Measurements from ENCODE around the gene CHFR.
A peak's percentile ranks its signal among the peaks of the same experiment; 100 is the strongest.

The CHFR gene

DNA sequence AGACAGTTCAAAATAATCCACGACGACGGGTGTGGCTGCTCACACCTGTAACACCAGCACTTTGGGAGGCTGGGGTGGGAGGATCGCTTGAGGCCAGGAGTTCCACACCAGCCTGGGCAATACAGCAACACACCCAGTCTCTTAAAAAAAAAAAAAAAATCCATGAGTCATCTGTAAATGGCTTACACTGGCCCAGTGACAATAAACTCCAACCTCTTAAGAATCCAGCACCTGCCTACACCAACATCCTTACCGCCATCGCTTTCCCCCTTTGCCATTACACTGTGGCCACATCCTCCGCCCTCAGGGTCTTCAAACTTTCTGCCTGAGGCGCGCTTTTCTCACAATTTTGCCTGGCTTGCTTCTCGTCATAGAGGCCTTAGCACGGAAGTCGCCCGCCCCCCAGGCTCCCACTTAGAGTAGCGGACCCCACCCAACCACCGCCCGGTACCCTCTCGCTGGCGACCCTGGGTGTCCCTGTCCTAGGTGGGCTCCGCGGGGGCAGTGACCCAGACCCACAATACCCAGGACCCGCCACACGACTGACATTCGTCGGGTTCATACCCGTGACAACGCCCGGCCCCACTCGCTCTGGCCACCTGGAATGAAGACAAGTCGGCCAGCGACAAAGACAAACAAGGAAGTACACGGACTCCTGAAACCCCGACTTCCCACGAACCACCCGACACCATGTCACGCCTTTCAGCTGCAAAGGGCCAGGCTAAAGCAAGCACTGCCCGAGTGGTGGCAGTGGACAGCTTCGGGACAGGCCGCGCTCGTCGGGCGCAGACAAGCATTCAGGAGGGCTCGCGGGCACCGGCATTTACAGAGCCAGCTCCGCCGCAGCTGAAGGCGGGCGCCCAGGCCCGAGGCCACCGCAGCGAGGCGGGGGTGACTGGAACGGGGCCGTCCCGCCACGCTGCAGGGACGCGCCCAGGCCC is 59.4 kb downstream of the CHFR start:
- H2AK5ac ChIP-seq (ENCODE audit: low read depth, low read length), result peak overlapping the region; percentile 92
- no peak for DNase-seq (ENCODE audit: low spot score)
- H3K79me1 ChIP-seq (ENCODE audit: low read depth, low read length), result peaks cover 14% of the 10 kb centered on the region

DNA sequence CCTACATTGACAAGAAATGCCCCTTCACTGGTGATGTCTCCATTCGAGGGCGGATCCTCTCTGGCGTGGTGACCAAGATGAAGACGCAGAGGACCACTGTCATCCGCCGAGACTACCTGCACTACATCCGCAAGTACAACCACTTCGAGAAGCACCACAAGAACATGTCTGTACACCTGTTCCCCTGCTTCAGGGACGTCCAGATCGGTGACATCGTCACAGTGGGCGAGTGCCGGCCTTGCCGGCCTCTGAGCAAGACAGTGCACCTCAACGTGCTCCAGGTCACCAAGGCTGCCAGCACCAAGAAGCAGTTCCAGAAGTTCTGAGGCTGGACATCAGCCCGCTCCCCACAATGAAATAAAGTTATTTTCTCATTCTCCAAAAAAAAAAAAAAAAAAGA is 61.5 kb downstream of the CHFR start:
- Histone ChIP-seq H2BK120ac (ENCODE audit: low read depth, low read length) (no peak overlapping the region), H3K14ac (ENCODE audit: low read length) (no peak overlapping the region), H3K9ac (ENCODE audit: low read depth, low read length, poor library complexity) (no peak overlapping the region), H4K91ac (ENCODE audit: low read depth, low read length, poor library complexity) (no peak overlapping the region), H2BK12ac (ENCODE audit: low read length) (no peak overlapping the region), H3K23ac (ENCODE audit: low read depth, low read length, poor library complexity) (no peak overlapping the region), H3K4me3 (ENCODE audit: low read length in 2 of 2) (no peak overlapping the region), H4K8ac (ENCODE audit: low read depth, low read length) (no peak overlapping the region), H3K9me3 (replicated peaks in 1 of 2; ENCODE audit: control insufficient read depth in 2 of 2, insufficient read depth in 1 of 2, low read depth in 1 of 2, low read length in 2 of 2) (peaks cover 0 to 9% of the 10 kb centered on the region in 2 donors), H3K36me3 (replicated peaks in 1 of 2; ENCODE audit: control insufficient read depth in 2 of 2, insufficient read depth in 2 of 2, low read length in 2 of 2) (peaks cover 21 to 47% of the 10 kb centered on the region in 2 donors), H3K4me1 (ENCODE audit: control insufficient read depth in 2 of 2, insufficient read depth in 1 of 2, low read depth in 1 of 2, low read length in 2 of 2) (peaks cover 2 to 4% of the 10 kb centered on the region in 2 donors), H2AFZ (ENCODE audit: low read length) (no peak overlapping the region), H3K18ac (ENCODE audit: low read length) (no peak overlapping the region), H3K4ac (ENCODE audit: low read length) (no peak overlapping the region), H2BK15ac (ENCODE audit: low read length) (no peak overlapping the region), H2AK5ac (ENCODE audit: low read depth, low read length) (no peak overlapping the region), H3K27me3 (ENCODE audit: control insufficient read depth in 3 of 3, insufficient read depth in 3 of 3, low read depth in 1 of 3, low read length in 3 of 3) (no peaks in the 10 kb centered on the region), H3K27ac (replicated peaks; ENCODE audit: low read length) (no peak overlapping the region), H3K4me2 (ENCODE audit: insufficient read depth, low read length, poor library complexity, severe bottlenecking) (no peak overlapping the region), H2BK5ac (ENCODE audit: low read length) (no peak overlapping the region), H3K79me1 (ENCODE audit: low read depth, low read length) (peaks cover 17% of the 10 kb centered on the region)
- no peak for DNase-seq (ENCODE audit: low spot score)
- WGBS, 2 donors (ENCODE audit: extremely low coverage in 2 of 2, insufficient read length in 2 of 2, insufficient replicate concordance in 1 of 2), result no CpG with 5 or more reads among the region's 16 CpGs

More for the DNA sequence above, 59.4 kb downstream of the CHFR start:
- Histone ChIP-seq H3K4me1 (ENCODE audit: control insufficient read depth in 2 of 2, insufficient read depth in 1 of 2, low read depth in 1 of 2, low read length in 2 of 2) (peaks cover 2 to 4% of the 10 kb centered on the region in 2 donors), H4K91ac (ENCODE audit: low read depth, low read length, poor library complexity) (peak overlapping the region; percentile 43), H2BK12ac (ENCODE audit: low read length) (no peak overlapping the region), H2AFZ (ENCODE audit: low read length) (peak overlapping the region; percentile 97), H3K36me3 (replicated peaks in 1 of 2; ENCODE audit: control insufficient read depth in 2 of 2, insufficient read depth in 2 of 2, low read length in 2 of 2) (peaks cover 18 to 36% of the 10 kb centered on the region in 2 donors), H3K27ac (replicated peaks; ENCODE audit: low read length) (no peak overlapping the region), H3K14ac (ENCODE audit: low read length) (peak overlapping the region; percentile 92), H3K9me3 (replicated peaks in 1 of 2; ENCODE audit: control insufficient read depth in 2 of 2, insufficient read depth in 1 of 2, low read depth in 1 of 2, low read length in 2 of 2) (peaks cover 0 to 9% of the 10 kb centered on the region in 2 donors), H4K8ac (ENCODE audit: low read depth, low read length) (no peak overlapping the region), H2BK120ac (ENCODE audit: low read depth, low read length) (no peak overlapping the region), H3K27me3 (ENCODE audit: control insufficient read depth in 3 of 3, insufficient read depth in 3 of 3, low read depth in 1 of 3, low read length in 3 of 3) (no peaks in the 10 kb centered on the region), H2BK5ac (ENCODE audit: low read length) (peak overlapping the region; percentile 31), H3K9ac (ENCODE audit: low read depth, low read length, poor library complexity) (peak overlapping the region; percentile 98), H3K23ac (ENCODE audit: low read depth, low read length, poor library complexity) (peak overlapping the region; percentile 86), H3K4me2 (ENCODE audit: insufficient read depth, low read length, poor library complexity, severe bottlenecking) (peak overlapping the region; percentile 90), H3K18ac (ENCODE audit: low read length) (peak overlapping the region; percentile 90), H3K4me3 (ENCODE audit: low read length in 2 of 2) (peak overlapping the region; percentile 91 to 100), H2BK15ac (ENCODE audit: low read length) (no peak overlapping the region), H3K4ac (ENCODE audit: low read length) (no peak overlapping the region)
- no CpG with 5 or more reads among the region's 59 CpGs for WGBS, 2 donors (ENCODE audit: extremely low coverage in 2 of 2, insufficient read length in 2 of 2, insufficient replicate concordance in 1 of 2)

DNA sequence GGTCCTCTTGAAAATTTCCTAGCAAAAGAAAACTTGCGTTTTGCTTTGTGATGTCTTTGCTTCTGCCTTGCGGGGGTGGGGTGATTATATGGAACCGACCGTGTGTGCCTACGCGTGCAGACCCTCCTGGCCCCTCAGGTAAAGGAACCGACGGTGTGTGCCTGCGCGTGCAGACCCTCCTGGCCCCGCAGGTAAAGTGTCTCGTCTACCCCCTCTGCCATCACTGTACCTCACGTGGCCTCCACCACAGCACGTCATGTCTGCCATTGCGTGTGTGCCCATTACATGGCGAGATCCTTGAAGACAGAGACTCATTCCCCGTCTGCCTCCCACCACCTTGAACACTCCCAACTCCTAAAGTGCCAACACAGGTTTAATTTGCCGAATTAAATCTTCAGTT is 62.3 kb downstream of the CHFR start:
- Histone ChIP-seq H3K36me3 (replicated peaks in 1 of 2; ENCODE audit: control insufficient read depth in 2 of 2, insufficient read depth in 2 of 2, low read length in 2 of 2) (peaks cover 26 to 54% of the 10 kb centered on the region in 2 donors), H3K79me1 (ENCODE audit: low read depth, low read length) (peaks cover 17% of the 10 kb centered on the region), H2BK12ac (ENCODE audit: low read length) (no peak overlapping the region), H2BK5ac (ENCODE audit: low read length) (no peak overlapping the region), H2BK15ac (ENCODE audit: low read length) (no peak overlapping the region), H3K27ac (replicated peaks; ENCODE audit: low read length) (no peak overlapping the region), H3K9me3 (replicated peaks in 1 of 2; ENCODE audit: control insufficient read depth in 2 of 2, insufficient read depth in 1 of 2, low read depth in 1 of 2, low read length in 2 of 2) (peaks cover 0 to 9% of the 10 kb centered on the region in 2 donors), H4K91ac (ENCODE audit: low read depth, low read length, poor library complexity) (no peak overlapping the region), H3K4ac (ENCODE audit: low read length) (no peak overlapping the region), H3K9ac (ENCODE audit: low read depth, low read length, poor library complexity) (no peak overlapping the region), H2AFZ (ENCODE audit: low read length) (no peak overlapping the region), H3K14ac (ENCODE audit: low read length) (no peak overlapping the region), H3K18ac (ENCODE audit: low read length) (no peak overlapping the region), H2BK120ac (ENCODE audit: low read depth, low read length) (no peak overlapping the region), H2AK5ac (ENCODE audit: low read depth, low read length) (no peak overlapping the region), H3K4me2 (ENCODE audit: insufficient read depth, low read length, poor library complexity, severe bottlenecking) (no peak overlapping the region), H3K23ac (ENCODE audit: low read depth, low read length, poor library complexity) (no peak overlapping the region), H3K27me3 (ENCODE audit: control insufficient read depth in 3 of 3, insufficient read depth in 3 of 3, low read depth in 1 of 3, low read length in 3 of 3) (no peaks in the 10 kb centered on the region), H4K8ac (ENCODE audit: low read depth, low read length) (peak overlapping the region; percentile 65), H3K4me1 (ENCODE audit: control insufficient read depth in 2 of 2, insufficient read depth in 1 of 2, low read depth in 1 of 2, low read length in 2 of 2) (peaks cover 2 to 4% of the 10 kb centered on the region in 2 donors), H3K4me3 (ENCODE audit: low read length in 2 of 2) (no peak overlapping the region)
- no CpG with 5 or more reads among the region's 18 CpGs for WGBS, 2 donors (ENCODE audit: extremely low coverage in 2 of 2, insufficient read length in 2 of 2, insufficient replicate concordance in 1 of 2)
- no peak for DNase-seq (ENCODE audit: low spot score)

DNA sequence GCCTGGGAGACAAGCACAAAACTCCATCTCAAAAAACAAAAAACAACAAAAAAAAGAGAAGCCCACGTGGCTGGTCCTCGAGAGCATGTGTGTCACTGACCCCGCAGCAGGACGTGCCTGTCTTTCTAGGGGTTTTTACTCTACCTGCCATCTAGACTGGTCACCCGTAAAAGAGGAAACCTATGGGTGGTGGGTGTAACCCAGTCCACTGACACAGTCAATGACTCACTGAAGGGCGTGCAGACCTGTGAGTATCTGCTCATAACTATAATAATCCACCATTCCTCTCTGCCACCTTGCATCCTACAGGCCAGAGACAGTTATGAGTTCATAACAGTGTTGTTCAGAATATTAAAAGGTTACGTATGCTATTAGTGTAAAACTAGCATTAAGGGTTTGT is 63.4 kb downstream of the CHFR start:
- Histone ChIP-seq H2BK120ac (ENCODE audit: low read depth, low read length) (no peak overlapping the region), H3K18ac (ENCODE audit: low read length) (no peak overlapping the region), H3K14ac (ENCODE audit: low read length) (no peak overlapping the region), H2BK12ac (ENCODE audit: low read length) (no peak overlapping the region), H2BK5ac (ENCODE audit: low read length) (no peak overlapping the region), H3K79me1 (ENCODE audit: low read depth, low read length) (peaks cover 17% of the 10 kb centered on the region), H3K4me2 (ENCODE audit: insufficient read depth, low read length, poor library complexity, severe bottlenecking) (no peak overlapping the region), H2BK15ac (ENCODE audit: low read length) (no peak overlapping the region), H2AK5ac (ENCODE audit: low read depth, low read length) (no peak overlapping the region), H3K4me3 (ENCODE audit: low read length in 2 of 2) (no peak overlapping the region), H2AFZ (ENCODE audit: low read length) (no peak overlapping the region), H4K91ac (ENCODE audit: low read depth, low read length, poor library complexity) (no peak overlapping the region), H3K4me1 (ENCODE audit: control insufficient read depth in 2 of 2, insufficient read depth in 1 of 2, low read depth in 1 of 2, low read length in 2 of 2) (peaks cover 2 to 4% of the 10 kb centered on the region in 2 donors), H3K23ac (ENCODE audit: low read depth, low read length, poor library complexity) (no peak overlapping the region), H3K9me3 (replicated peaks in 1 of 2; ENCODE audit: control insufficient read depth in 2 of 2, insufficient read depth in 1 of 2, low read depth in 1 of 2, low read length in 2 of 2) (no peaks in the 10 kb centered on the region), H3K27ac (replicated peaks; ENCODE audit: low read length) (no peak overlapping the region), H3K9ac (ENCODE audit: low read depth, low read length, poor library complexity) (no peak overlapping the region), H4K8ac (ENCODE audit: low read depth, low read length) (no peak overlapping the region), H3K27me3 (ENCODE audit: control insufficient read depth in 3 of 3, insufficient read depth in 3 of 3, low read depth in 1 of 3, low read length in 3 of 3) (no peaks in the 10 kb centered on the region), H3K36me3 (replicated peaks in 1 of 2; ENCODE audit: control insufficient read depth in 2 of 2, insufficient read depth in 2 of 2, low read length in 2 of 2) (peaks cover 31 to 64% of the 10 kb centered on the region in 2 donors), H3K4ac (ENCODE audit: low read length) (no peak overlapping the region)
- DNase-seq (ENCODE audit: low spot score), result no peak
- WGBS, 2 donors (ENCODE audit: extremely low coverage in 2 of 2, insufficient read length in 2 of 2, insufficient replicate concordance in 1 of 2), result no CpG with 5 or more reads among the region's 7 CpGs
